HCT116 (cell line): ENCODE results near the gene NEURL1. TPM values are rescaled to one million over a fixed set of nuclear protein-coding genes. Genes with fewer than 3 reads are reported as not detected.
A peak's percentile ranks its signal among the peaks of the same experiment; 100 is the strongest.

Experiments used
- ATAC-seq: fragments of 200-7000 bp; cut with Tn5 transposase; 2 replicates; pipeline ENCODE4 v1.9.1; 2020; ENCODE audit warnings: mild to moderate bottlenecking, moderate library complexity
- BruUV-seq: library from RNA; stranded (reverse); fragments of 400-500 nt; replicated peaks from 2 replicates; lab custom pipeline; 2021; lab: Mats Ljungman, UMichigan
- CTCF ChIA-PET: fragments of 300-600 bp; sonication (Branson Sonifier 250); formaldehyde crosslinking; loops from one replicate; lab custom pipeline; 2021; ENCODE audit warnings: antibody characterized with exemption; lab: Charles Lee
- POLR2A ChIA-PET: fragments of 300-600, 350-600 bp; sonication (Branson Sonifier 250); formaldehyde crosslinking; loops from one replicate; lab custom pipeline; 2021; ENCODE audit warnings: antibody characterized with exemption; lab: Charles Lee
- RAD21 ChIA-PET, 2 experiments: fragments of 300-600 bp; sonication (Branson Sonifier 250); formaldehyde crosslinking; loops; one replicate each; lab custom pipeline; 2023; ENCODE audit warnings: low total read pairs in 2 of 2; ENCODE audit not compliant: uncharacterized antibody in 2 of 2, unreplicated experiment in 2 of 2, low non-redundant PET in 1 of 2; lab: Charles Lee
- DNase-seq: peaks from one replicate; pipeline ENCODE4 v3.0.0-alpha.2; 2010; ENCODE audit warnings: low read depth, low spot score
- H2AFZ ChIP-seq: fragments of 200-600 bp; shearing (Covaris generic), sonication (generic); 2 replicates; pipeline ENCODE4 v1.6.1; 2017; ENCODE audit warnings: low read depth, mixed run types, mixed read lengths, antibody characterized with exemption, low read length; ENCODE audit not compliant: poor library complexity, severe bottlenecking
- H3K27ac ChIP-seq: 2 replicates; pipeline ENCODE4 v1.5.1; 2012; ENCODE audit warnings: low read depth, low read length
- H3K27me3 ChIP-seq: fragments of 200-600 bp; sonication (generic); 2 replicates; pipeline ENCODE4 v1.6.1; 2016; ENCODE audit warnings: mixed run types, low read length, mixed read lengths; ENCODE audit not compliant: insufficient read depth
- H3K36me3 ChIP-seq, 2 experiments: fragments of 200-500 bp in 1 of 2; fragments of 200-600 bp in 1 of 2; sonication (Bioruptor generic) in 1 of 2; sonication (generic) in 1 of 2; 2 replicates each; pipeline versions ENCODE4 v1.5.1 to v1.6.1; 2014 to 2016; ENCODE audit warnings: low read length in 2 of 2, inconsistent platforms in 1 of 2, mixed read lengths in 1 of 2, mixed run types in 1 of 2; ENCODE audit not compliant: insufficient read depth in 2 of 2, control insufficient read depth in 1 of 2
- H3K4me1 ChIP-seq, 2 experiments: fragments of 200-600 bp in 1 of 2; sonication (generic) in 1 of 2; 2 replicates each; pipeline versions ENCODE4 v1.5.1 to v1.6.1; 2012 to 2017; ENCODE audit warnings: low read length in 2 of 2, inconsistent platforms in 1 of 2, mild to moderate bottlenecking in 1 of 2, mixed read lengths in 1 of 2, mixed run types in 1 of 2, moderate library complexity in 1 of 2; ENCODE audit not compliant: insufficient read depth in 2 of 2, control insufficient read depth in 1 of 2
- H3K4me2 ChIP-seq: fragments of 200-600 bp; sonication (generic); 2 replicates; pipeline ENCODE4 v1.6.1; 2017; ENCODE audit warnings: mixed run types, low read length, mixed read lengths
- H3K4me3 ChIP-seq, 2 experiments: fragments of 200-600 bp in 1 of 2; sonication (generic) in 1 of 2; replicated peaks in 1 of 2; 2 replicates each; pipeline ENCODE4 v1.5.1; 2011 to 2016; ENCODE audit warnings: low read length in 2 of 2, control low read depth in 1 of 2, low read depth in 1 of 2, mild to moderate bottlenecking in 1 of 2, mixed read lengths in 1 of 2, mixed run types in 1 of 2
- H3K79me2 ChIP-seq: fragments of 200-600 bp; sonication (generic); 2 replicates; pipeline ENCODE4 v1.6.1; 2017; ENCODE audit warnings: mild to moderate bottlenecking, mixed run types, low read length, moderate library complexity, mixed read lengths; ENCODE audit not compliant: insufficient read depth
- H3K9ac ChIP-seq: fragments of 200-600 bp; sonication (generic); 2 replicates; pipeline ENCODE4 v1.6.1; 2016; ENCODE audit warnings: low read length, mixed read lengths
- H3K9me2 ChIP-seq: fragments of 200-600 bp; sonication (generic), shearing (Covaris generic); 2 replicates; pipeline ENCODE4 v1.6.1; 2017; ENCODE audit warnings: mixed run types, mild to moderate bottlenecking, moderate library complexity; ENCODE audit not compliant: insufficient read depth
- H3K9me3 ChIP-seq, 2 experiments: fragments of 200-500 bp in 1 of 2; fragments of 200-600 bp in 1 of 2; sonication (Bioruptor generic) in 1 of 2; sonication (generic) in 1 of 2; 2 replicates each; pipeline ENCODE4 v1.6.1; 2014 to 2017; ENCODE audit warnings: low read length in 2 of 2, mixed read lengths in 2 of 2, inconsistent platforms in 1 of 2, low read depth in 1 of 2, mild to moderate bottlenecking in 1 of 2, mixed run types in 1 of 2, moderate library complexity in 1 of 2; ENCODE audit not compliant: control insufficient read depth in 1 of 2, insufficient read depth in 1 of 2
- H4K20me1 ChIP-seq: fragments of 200-600 bp; sonication (generic), shearing (Covaris generic); 2 replicates; pipeline ENCODE4 v1.6.1; 2017; ENCODE audit warnings: mixed run types, mild to moderate bottlenecking, moderate library complexity; ENCODE audit not compliant: insufficient read depth
- CBX3 ChIP-seq: IDR thresholded peaks from 2 replicates; pipeline ENCODE4 v1.6.1; 2012; ENCODE audit warnings: low read depth
- EZH2 ChIP-seq: fragments of 200-600 bp; sonication (generic); IDR thresholded peaks from 2 replicates; pipeline ENCODE4 v1.6.1; 2017; ENCODE audit warnings: antibody characterized with exemption, mixed run types
- EZH2phosphoT487 ChIP-seq: fragments of 200-600 bp; IDR thresholded peaks from 2 replicates; pipeline ENCODE4 v1.6.1; 2018; ENCODE audit warnings: antibody characterized with exemption, borderline replicate concordance
- JUND ChIP-seq: IDR thresholded peaks from 2 replicates; pipeline ENCODE4 v1.6.1; 2012
- POLR2A ChIP-seq: IDR thresholded peaks from 2 replicates; pipeline ENCODE4 v1.7.0; 2011; ENCODE audit warnings: borderline replicate concordance; ENCODE audit not compliant: insufficient read depth, insufficient read length; ENCODE audit errors: extremely low read depth
- REST ChIP-seq: IDR thresholded peaks from 2 replicates; pipeline ENCODE4 v1.6.1; 2012; ENCODE audit warnings: low read depth
- SRF ChIP-seq: IDR thresholded peaks from 2 replicates; pipeline ENCODE4 v1.6.1; 2012; ENCODE audit warnings: low read depth
- ZBTB33 ChIP-seq: IDR thresholded peaks from 2 replicates; pipeline ENCODE4 v1.6.1; 2011; ENCODE audit warnings: mild to moderate bottlenecking, low read length, moderate library complexity; ENCODE audit not compliant: insufficient replicate concordance; ENCODE audit errors: extremely low read depth
- ZFX ChIP-seq: fragments of 450-650 bp; IDR thresholded peaks from 2 replicates; pipeline ENCODE4 v1.6.1; 2017
- ZNF274 ChIP-seq: fragments of 200-500 bp; sonication (Bioruptor generic); IDR thresholded peaks from 2 replicates; pipeline ENCODE4 v1.6.1; 2014; ENCODE audit warnings: mild to moderate bottlenecking, low read depth, low read length, inconsistent platforms
- intact Hi-C: fragments of 100-400 bp; cut with micrococcal nuclease; formaldehyde crosslinking; loops from 2 replicates; pipeline ENCODE4 v1.10.0; 2022
- total RNA-seq: library from RNA; stranded (reverse); gene quantifications from one replicate; pipeline ENCODE4 v1.2.1, GENCODE V29; 2021; ENCODE audit not compliant: unreplicated experiment

NEURL1 gene
- total RNA-seq, 1 experiment from 2014 or later, result 1.4 TPM

- H3K36me3 ChIP-seq, result no peaks in the 10 kb centered on the region
- H3K9me2 ChIP-seq, result no peaks in the 10 kb centered on the region
- H3K27ac ChIP-seq, result no peak overlapping the region
- no peak overlapping the region for H2AFZ ChIP-seq
- peaks cover 4% of the 10 kb centered on the region; the same call in 1 of the 2 replicates for H3K27me3 ChIP-seq
- ChIA-PET RAD21 (no interaction called here), POLR2A (no interaction called here), CTCF (no interaction called here)
- H3K4me2 ChIP-seq, result peak overlapping the region; percentile 63
- H3K4me1 ChIP-seq, result peaks cover 0 to 10% of the 10 kb centered on the region in 2 experiments; a peak in 1 of 4 replicates
- no peaks in the 10 kb centered on the region for H3K79me2 ChIP-seq
- BruUV-seq, result no TSS peak
- no peaks in the 10 kb centered on the region for H4K20me1 ChIP-seq
- intact Hi-C loops, result no loop called here
- H3K9ac ChIP-seq, result peak overlapping the region; percentile 37; the same call in 1 of the 2 replicates
- DNase-seq (no peak), ATAC-seq (no peak)
- TF ChIP-seq REST, result no peak
- no peak for TF ChIP-seq EZH2
- no peak for TF ChIP-seq POLR2A
- peak overlapping the region; percentile 31 to 47 for H3K4me3 ChIP-seq
- no peaks in the 10 kb centered on the region for H3K9me3 ChIP-seq
These were observed 61.8 kb downstream of the NEURL1 start for GRCh38 chr10:103555325-103555649.

DNA sequence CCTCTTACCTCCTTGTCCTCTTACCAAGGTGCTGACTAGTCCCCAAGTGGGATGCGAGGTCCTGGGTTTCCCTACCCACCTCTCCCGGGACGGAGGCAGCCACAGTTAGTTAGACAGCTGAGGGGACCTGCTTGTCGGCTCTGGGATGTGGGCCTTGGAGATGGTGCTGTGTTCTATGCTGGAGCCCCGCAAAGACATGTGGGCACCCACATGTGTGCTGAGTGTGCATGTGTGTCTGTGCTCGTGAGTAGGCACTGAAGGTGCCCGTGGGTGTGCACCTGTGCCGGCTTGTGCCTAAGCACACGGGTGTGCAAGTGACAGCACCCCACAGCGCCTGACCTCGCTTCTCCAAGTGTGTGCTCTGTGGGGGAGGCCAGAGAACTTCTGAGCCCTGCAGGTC lies 62.2 kb downstream of the NEURL1 start:
- H3K27ac ChIP-seq, result no peak overlapping the region
- ChIA-PET RAD21 (no interaction called here), POLR2A (no interaction called here), CTCF (interaction anchor here (1.0 kb wide), 1 partner anchor 9 kb away, joined by 4 read pairs; no protein-coding TSS in a partner anchor)
- H2AFZ ChIP-seq, result no peak overlapping the region
- H4K20me1 ChIP-seq, result no peaks in the 10 kb centered on the region
- H3K36me3 ChIP-seq, result no peaks in the 10 kb centered on the region
- no peaks in the 10 kb centered on the region for H3K9me2 ChIP-seq
- H3K9ac ChIP-seq, result peak overlapping the region; percentile 37; the same call in 1 of the 2 replicates
- H3K4me1 ChIP-seq, result peaks cover 0 to 10% of the 10 kb centered on the region in 2 experiments; a peak in 1 of 4 replicates
- BruUV-seq, result no TSS peak
- TF ChIP-seq SRF (no peak), ZBTB33 (no peak), JUND (no peak), EZH2phosphoT487 (no peak), ZFX (no peak), ZNF274 (no peak), CBX3 (no peak)
- peak overlapping the region; percentile 63 for H3K4me2 ChIP-seq
- H3K4me3 ChIP-seq, result peak overlapping the region; percentile 31 to 47
- no peaks in the 10 kb centered on the region for H3K9me3 ChIP-seq
- H3K27me3 ChIP-seq, result peaks cover 5% of the 10 kb centered on the region; the same call in 1 of the 2 replicates
- intact Hi-C loops, result no loop called here
- H3K79me2 ChIP-seq, result no peaks in the 10 kb centered on the region
- DNase-seq (no peak), ATAC-seq (no peak)
